ENCODE data around the gene CISTR.

DNA sequence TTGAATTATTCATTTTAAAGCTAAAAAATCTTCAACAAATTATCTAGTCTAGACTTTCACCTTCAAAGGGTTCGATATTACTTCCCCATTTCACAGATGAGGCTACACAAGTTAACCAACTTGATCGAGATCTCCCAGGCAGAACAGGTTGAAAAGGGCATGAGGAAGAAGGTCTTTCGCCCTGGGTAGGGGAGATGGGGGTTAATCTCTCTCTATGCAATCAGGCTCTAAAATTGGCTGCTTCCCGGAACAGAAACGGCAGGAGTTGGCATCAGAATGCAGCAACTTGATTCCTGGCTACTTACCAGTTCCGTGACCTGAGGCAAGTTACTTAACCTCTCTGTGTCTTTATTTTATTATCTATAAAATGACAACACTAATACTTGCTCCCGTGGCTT, 2.4 kb upstream of the CISTR start:
- TF ChIP-seq, protein P1, sequence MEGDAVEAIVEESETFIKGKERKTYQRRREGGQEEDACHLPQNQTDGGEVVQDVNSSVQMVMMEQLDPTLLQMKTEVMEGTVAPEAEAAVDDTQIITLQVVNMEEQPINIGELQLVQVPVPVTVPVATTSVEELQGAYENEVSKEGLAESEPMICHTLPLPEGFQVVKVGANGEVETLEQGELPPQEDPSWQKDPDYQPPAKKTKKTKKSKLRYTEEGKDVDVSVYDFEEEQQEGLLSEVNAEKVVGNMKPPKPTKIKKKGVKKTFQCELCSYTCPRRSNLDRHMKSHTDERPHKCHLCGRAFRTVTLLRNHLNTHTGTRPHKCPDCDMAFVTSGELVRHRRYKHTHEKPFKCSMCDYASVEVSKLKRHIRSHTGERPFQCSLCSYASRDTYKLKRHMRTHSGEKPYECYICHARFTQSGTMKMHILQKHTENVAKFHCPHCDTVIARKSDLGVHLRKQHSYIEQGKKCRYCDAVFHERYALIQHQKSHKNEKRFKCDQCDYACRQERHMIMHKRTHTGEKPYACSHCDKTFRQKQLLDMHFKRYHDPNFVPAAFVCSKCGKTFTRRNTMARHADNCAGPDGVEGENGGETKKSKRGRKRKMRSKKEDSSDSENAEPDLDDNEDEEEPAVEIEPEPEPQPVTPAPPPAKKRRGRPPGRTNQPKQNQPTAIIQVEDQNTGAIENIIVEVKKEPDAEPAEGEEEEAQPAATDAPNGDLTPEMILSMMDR (IDR thresholded peaks at IDR 0.05), result no peak
- TF ChIP-seq POLR2AphosphoS5 (IDR thresholded peaks at IDR 0.05) (no peak), EP300 (IDR thresholded peaks at IDR 0.05) (no peak)
